Activated T-helper 1 cell treated with anti-CD3 and anti-CD28 coated beads, Interleukin-12 subunit alpha, Interleukin-12 subunit beta, Interleukin-2, Interleukin-4 antibody, amounts not matched to agents 30 ng/mL and 10 ng/mL and 1 ng/mL, durations not matched to agents 14 hours and 24 hours and 36 hours (primary cell): ENCODE results near the gene ABCG2. TPM values are rescaled to one million over a fixed set of nuclear protein-coding genes. Genes with fewer than 3 reads are reported as not detected.

Experiments used
- DNase-seq: peaks from one replicate; pipeline ENCODE4 v3.0.0; 2021; ENCODE audit warnings: low spot score
- H3K27ac Mint-ChIP-seq: one replicate; pipeline ENCODE4 v1.8.0; 2021; ENCODE audit warnings: mild to moderate bottlenecking, mixed read lengths
- H3K27me3 Mint-ChIP-seq: one replicate; pipeline ENCODE4 v1.8.0; 2022; ENCODE audit warnings: mild to moderate bottlenecking, moderate library complexity, mixed read lengths; ENCODE audit not compliant: insufficient read depth
- H3K36me3 Mint-ChIP-seq: one replicate; pipeline ENCODE4 v1.8.0; 2021; ENCODE audit warnings: low read depth, mixed read lengths
- H3K4me1 Mint-ChIP-seq: one replicate; pipeline ENCODE4 v1.8.0; 2021; ENCODE audit warnings: low read depth, mixed read lengths
- H3K4me3 Mint-ChIP-seq: one replicate; pipeline ENCODE4 v1.8.0; 2021; ENCODE audit warnings: mild to moderate bottlenecking, moderate library complexity, mixed read lengths
- H3K9me3 Mint-ChIP-seq: one replicate; pipeline ENCODE4 v1.8.0; 2021; ENCODE audit warnings: mixed read lengths
- intact Hi-C: fragments of 100-400 bp; cut with micrococcal nuclease; formaldehyde crosslinking; loops from one replicate; pipeline ENCODE4 v1.15.1; 2024
- total RNA-seq: library from RNA; stranded (reverse); gene quantifications from 2 replicates; pipeline ENCODE4 v1.2.3, GENCODE V29; 2022

Gene ABCG2
- total RNA-seq, 1 donor from 2014 or later = 0.34 TPM

DNA sequence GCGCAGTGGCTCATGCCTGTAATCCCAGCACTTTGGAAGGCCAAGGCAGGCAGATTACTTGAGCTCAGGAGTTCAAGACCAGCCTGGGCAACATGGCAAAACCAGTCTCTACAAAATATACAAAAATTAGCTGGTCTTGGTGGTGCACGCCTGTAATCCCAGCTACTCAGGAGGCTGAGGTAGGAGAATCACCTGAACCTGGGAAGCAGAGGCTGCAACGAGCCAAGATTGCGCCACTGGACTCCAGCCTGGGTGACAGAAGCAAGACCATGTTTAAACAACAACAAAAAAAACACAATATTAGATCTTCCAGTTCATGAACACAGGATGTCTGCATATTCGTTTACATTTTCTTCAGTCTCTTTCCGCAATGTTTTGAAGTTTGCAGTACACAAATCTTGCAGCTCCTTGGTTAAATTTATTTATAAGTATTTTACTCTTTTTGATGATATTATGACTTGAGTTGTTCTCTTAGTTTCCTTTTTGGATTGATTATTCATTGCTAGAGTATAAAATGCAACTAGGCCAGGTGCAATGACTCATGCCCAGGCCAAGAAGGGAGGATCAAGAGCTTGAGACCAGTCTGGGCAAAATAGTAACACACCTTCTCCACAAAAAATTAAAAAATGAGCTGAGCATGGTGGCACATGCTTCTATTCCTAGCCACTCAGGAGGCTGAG lies 30.4 kb upstream of the ABCG2 start:
- Mint-ChIP-seq H3K4me3 (no peak overlapping the region), H3K4me1 (peaks cover 2% of the 10 kb centered on the region), H3K27me3 (peaks cover 7% of the 10 kb centered on the region), H3K9me3 (no peaks in the 10 kb centered on the region), H3K27ac (no peak overlapping the region), H3K36me3 (no peaks in the 10 kb centered on the region)
- intact Hi-C loops = no loop called here
- no peak for DNase-seq

DNA sequence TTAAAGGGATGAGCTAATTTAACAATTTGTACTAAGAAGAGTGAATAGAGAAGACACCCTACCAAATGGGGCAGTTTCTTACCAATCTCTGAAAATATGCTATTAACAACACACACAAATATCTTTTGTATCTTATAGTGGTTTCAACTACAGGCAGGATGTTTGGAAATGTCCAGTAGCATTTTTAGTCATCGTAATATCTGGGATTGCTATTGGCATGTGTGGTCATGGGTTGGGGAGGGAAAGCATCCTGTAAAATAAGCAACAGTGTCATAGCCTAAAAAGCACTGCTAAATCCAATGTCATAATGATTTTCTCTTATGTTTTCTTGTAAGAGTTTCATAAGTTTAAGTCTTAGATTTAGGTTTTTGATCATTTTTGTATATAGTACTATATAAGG lies 29.3 kb upstream of the ABCG2 start:
- peaks cover 9% of the 10 kb centered on the region for H3K27me3 Mint-ChIP-seq
- H3K9me3 Mint-ChIP-seq = no peaks in the 10 kb centered on the region
- peaks cover 13% of the 10 kb centered on the region for H3K4me1 Mint-ChIP-seq
- no peak overlapping the region for H3K4me3 Mint-ChIP-seq
- no peak for DNase-seq
- H3K36me3 Mint-ChIP-seq = no peaks in the 10 kb centered on the region
- intact Hi-C loops = no loop called here
- no peak overlapping the region for H3K27ac Mint-ChIP-seq

DNA sequence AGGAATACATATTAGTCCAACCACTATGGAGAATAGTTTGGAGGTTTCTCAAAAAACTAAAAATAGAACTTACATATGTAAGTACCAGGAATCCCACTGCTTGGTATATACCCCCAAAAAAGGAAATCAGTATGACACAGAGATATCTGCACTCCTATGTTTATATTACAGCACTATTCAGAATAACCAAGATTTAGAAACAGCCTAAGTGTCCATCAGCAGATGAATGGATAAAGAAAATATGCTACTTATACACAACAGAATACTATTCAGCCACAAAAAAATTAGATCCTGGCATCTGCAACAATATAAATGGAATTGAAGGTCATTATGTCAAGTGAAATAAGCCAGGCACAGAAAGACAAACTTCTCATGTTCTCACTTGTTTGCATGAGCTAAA lies 27.5 kb upstream of the ABCG2 start:
- Mint-ChIP-seq H3K36me3 (peaks cover 2% of the 10 kb centered on the region), H3K9me3 (peaks cover 12% of the 10 kb centered on the region)
- intact Hi-C loops = no loop called here

DNA sequence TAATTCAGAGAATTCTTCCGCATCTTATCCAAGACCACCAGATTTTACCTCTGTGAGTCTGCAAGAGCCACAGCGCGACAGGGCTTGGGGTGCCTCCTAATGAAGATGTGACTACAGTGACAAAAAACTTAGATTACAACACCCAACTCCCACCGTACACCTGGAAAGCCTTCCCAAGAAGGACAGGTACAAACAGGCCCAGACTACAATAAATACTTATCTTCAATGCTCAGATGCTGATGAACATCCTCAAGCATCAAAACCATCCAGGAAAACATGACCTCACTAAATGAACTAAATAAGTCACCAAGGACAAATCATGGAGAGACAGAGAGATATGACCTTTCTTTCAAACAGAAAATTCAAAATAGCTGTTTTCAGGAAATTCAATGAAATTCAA lies 20.8 kb upstream of the ABCG2 start:
- Mint-ChIP-seq H3K4me3 (no peak overlapping the region), H3K4me1 (peaks cover 17% of the 10 kb centered on the region), H3K36me3 (peaks cover 2% of the 10 kb centered on the region), H3K27ac (no peak overlapping the region), H3K9me3 (peaks cover 20% of the 10 kb centered on the region), H3K27me3 (peaks cover 6% of the 10 kb centered on the region)
- intact Hi-C loops = no loop called here
- no peak for DNase-seq

More for the DNA sequence above, 27.5 kb upstream of the ABCG2 start:
- Mint-ChIP-seq H3K4me3 (no peak overlapping the region), H3K27ac (no peak overlapping the region), H3K27me3 (peaks cover 9% of the 10 kb centered on the region), H3K4me1 (peaks cover 17% of the 10 kb centered on the region)
- no peak for DNase-seq

DNA sequence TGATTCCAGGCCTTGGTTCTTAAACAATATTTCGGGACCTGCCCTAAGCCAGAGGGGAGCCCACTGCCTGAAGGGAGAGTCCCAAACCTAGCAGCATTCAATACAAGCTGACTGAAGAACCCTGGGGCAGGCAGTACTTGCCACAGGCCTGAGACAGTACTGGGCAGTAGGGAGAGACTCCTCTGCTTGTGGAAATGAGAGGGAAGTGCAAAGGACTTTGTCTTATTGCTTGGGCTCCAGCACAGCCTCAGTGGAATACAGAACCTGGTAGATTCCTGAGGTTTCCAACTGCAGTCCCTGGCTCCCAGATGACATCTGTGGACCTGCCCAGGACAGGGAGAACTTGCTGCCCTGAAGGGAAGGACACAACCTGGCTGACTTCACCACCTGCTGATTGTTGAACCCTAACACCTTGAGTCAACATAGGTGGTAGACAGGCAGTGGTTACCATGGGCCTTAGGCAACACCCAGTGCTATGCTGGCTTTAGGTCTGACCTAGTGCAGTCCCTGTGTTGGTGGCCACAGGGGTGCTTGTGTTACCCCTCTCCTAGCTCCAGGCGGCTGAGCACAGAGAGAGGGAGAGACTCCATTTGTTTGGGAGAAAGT lies 20.3 kb upstream of the ABCG2 start:
- DNase-seq = no peak
- Mint-ChIP-seq H3K36me3 (peaks cover 2% of the 10 kb centered on the region), H3K27ac (no peak overlapping the region), H3K4me3 (no peak overlapping the region), H3K4me1 (peaks cover 13% of the 10 kb centered on the region), H3K27me3 (peaks cover 3% of the 10 kb centered on the region), H3K9me3 (peaks cover 20% of the 10 kb centered on the region)
- intact Hi-C loops = no loop called here

DNA sequence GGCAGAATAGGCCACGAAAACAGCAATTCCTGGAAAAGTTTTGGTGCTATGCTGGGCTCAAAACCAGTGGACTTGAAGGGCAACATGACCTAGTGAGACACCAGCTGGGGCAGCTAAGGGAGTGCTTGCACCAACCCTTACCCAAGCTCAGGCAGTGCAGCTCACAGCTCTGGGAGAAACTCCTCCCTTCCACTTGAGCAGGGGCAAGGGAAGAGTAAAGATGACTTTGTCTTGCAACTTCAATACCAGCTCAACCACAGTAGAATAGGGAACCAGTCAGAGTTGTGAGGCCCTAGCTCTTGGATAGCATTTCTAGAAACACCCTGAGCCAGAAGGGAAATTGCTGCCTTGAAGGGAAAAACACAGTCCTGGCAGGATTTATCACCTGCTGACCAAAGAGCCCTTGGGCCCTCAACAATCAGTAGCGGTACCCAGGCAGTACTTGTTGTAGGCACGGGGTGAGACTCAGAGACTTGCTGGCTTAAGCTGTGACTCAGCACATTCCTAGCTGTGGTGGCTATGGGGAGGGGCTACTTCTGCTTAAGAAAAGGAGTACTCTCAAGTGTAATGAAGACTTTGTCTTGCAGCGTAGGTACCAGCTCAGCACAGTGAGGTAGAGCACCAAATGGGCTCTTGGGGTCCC lies 19.7 kb upstream of the ABCG2 start:
- peaks cover 3% of the 10 kb centered on the region for H3K27me3 Mint-ChIP-seq
- H3K4me1 Mint-ChIP-seq = peaks cover 7% of the 10 kb centered on the region
- no peak overlapping the region for H3K4me3 Mint-ChIP-seq
- peaks cover 2% of the 10 kb centered on the region for H3K36me3 Mint-ChIP-seq
- DNase-seq = no peak
- no peak overlapping the region for H3K27ac Mint-ChIP-seq
- intact Hi-C loops = no loop called here
- peaks cover 20% of the 10 kb centered on the region for H3K9me3 Mint-ChIP-seq

DNA sequence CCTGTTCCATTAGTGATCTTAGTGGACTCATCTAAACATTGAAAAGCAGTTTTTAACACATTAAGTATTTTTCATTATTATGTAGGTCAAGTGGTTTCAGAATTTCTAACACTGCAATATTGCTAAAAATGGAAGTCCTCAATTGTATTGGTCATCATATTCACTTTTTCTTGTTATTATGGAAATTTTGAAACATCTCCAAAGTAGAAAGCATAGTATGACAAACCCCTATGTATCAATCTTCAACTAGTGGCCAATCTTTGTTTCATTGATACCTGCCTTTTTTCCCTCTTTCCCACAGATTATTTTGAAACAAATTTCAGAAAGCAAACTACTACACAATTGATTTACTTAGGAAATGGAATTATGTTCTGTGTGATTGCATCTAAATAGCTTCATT lies 14.5 kb upstream of the ABCG2 start:
- Mint-ChIP-seq H3K4me1 (no peaks in the 10 kb centered on the region), H3K9me3 (no peaks in the 10 kb centered on the region), H3K4me3 (no peak overlapping the region), H3K27me3 (peaks cover 3% of the 10 kb centered on the region), H3K27ac (no peak overlapping the region), H3K36me3 (no peaks in the 10 kb centered on the region)
- intact Hi-C loops = no loop called here
- DNase-seq = no peak

DNA sequence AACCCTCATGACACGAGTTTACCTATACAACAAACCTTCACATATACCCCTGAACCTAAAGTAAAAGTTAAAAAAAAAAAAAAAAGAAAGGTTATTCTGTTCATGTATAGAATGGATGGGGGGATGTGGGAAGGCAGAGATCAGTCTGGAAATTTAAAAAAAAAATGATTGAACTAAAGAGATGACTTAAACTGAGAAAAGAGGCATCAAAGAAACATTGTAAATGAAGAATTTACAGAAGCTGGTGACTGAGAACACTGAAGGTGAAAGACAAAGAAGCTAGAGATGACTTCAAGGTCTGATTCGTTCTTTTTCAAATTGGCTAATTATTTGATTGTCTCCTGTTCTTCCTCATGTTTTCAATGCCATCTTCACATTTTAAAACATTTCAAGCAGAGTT lies 12.8 kb upstream of the ABCG2 start:
- Mint-ChIP-seq H3K27ac (no peak overlapping the region), H3K27me3 (peaks cover 3% of the 10 kb centered on the region), H3K9me3 (no peaks in the 10 kb centered on the region), H3K4me3 (no peak overlapping the region), H3K4me1 (no peaks in the 10 kb centered on the region), H3K36me3 (no peaks in the 10 kb centered on the region)
- intact Hi-C loops = no loop called here
- DNase-seq = no peak

DNA sequence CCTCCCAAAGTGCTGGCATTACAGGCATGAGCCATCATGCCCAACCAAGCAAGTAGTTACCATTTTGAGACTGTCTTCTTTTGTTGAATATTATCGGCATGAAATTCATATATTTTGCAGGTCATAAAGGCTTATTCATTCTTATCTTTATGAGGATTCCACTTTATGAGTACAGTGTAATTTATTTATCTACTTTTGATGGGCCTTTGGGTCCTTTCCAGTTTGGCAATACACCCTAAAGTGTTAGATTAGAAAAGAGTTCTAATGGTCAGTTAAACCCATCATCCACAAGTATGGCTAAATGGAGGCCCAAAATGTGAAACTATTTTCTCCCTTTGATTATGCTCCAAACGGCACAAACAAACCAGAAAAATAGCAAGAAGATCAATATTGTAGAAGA lies 10.9 kb upstream of the ABCG2 start:
- no peak overlapping the region for H3K27ac Mint-ChIP-seq
- intact Hi-C loops = no loop called here
- peaks cover 2% of the 10 kb centered on the region for H3K36me3 Mint-ChIP-seq
- no peaks in the 10 kb centered on the region for H3K27me3 Mint-ChIP-seq
- peaks cover 3% of the 10 kb centered on the region for H3K9me3 Mint-ChIP-seq
- H3K4me1 Mint-ChIP-seq = no peaks in the 10 kb centered on the region
- DNase-seq = no peak
- H3K4me3 Mint-ChIP-seq = no peak overlapping the region

DNA sequence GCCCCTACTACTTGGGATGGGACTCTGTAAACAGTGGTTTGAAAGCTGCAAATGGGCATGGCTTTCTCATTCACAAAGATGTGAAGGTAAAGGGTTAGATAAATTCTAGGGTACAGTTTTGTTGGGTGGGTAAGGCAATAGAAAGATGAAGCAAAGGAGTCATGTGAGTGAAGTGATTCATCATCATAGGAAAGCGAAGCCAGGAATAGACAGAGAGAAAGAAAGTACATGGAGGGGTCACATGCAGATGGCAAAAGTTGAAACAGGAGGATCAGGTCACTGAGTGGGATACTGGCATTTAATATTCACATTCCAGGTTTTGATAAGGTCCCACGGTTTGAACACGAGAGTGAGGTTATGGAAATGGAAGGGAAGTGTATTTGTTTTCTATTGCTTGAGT lies 8.2 kb upstream of the ABCG2 start:
- intact Hi-C loops = no loop called here
- Mint-ChIP-seq H3K27me3 (no peaks in the 10 kb centered on the region), H3K4me3 (no peak overlapping the region), H3K36me3 (peaks cover 2% of the 10 kb centered on the region), H3K27ac (no peak overlapping the region), H3K9me3 (peaks cover 7% of the 10 kb centered on the region), H3K4me1 (no peaks in the 10 kb centered on the region)
- DNase-seq = no peak

DNA sequence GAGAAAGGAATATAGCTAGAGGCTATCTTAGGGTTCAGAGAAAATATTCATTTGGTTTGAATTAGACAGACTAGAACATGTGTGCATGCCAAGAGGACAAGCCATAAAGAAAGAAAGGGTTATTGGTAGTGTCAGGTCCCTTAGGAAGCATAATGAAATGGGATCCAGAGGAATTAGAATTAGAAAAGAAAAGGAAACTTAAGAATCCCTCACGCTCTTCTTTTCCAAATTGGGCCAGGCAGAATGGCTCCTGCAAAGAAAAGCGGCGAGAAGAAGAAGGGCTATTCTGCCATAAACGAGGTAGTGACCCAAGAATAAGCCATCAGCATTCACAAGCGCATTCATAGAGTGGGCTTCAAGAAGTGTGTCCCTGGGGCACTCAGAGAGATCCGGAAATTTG lies 4.9 kb upstream of the ABCG2 start:
- no peak overlapping the region for H3K4me3 Mint-ChIP-seq
- H3K27me3 Mint-ChIP-seq = peaks cover 2% of the 10 kb centered on the region
- peaks cover 2% of the 10 kb centered on the region for H3K36me3 Mint-ChIP-seq
- peaks cover 8% of the 10 kb centered on the region for H3K4me1 Mint-ChIP-seq
- H3K27ac Mint-ChIP-seq = no peak overlapping the region
- no peak for DNase-seq
- intact Hi-C loops = no loop called here
- peaks cover 7% of the 10 kb centered on the region for H3K9me3 Mint-ChIP-seq

DNA sequence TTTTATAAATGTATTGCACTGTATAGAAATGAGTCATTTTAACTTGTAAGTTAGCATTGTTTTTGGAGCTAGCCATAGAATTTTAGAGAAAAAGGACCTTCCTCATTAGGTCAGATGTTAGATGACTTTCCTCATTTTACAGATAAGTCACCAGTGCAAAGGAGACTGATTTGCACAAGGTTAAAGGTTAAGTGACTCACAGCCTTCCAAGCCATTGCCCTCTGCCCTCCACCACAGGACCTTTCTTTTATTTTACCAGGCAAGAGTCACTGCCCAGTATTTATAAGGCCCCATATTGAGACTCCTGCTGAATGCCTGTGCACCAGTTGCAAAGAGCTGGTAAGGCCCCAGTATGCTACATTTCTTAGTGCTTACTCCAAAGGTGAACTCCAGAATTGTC lies 4.2 kb upstream of the ABCG2 start:
- Mint-ChIP-seq H3K9me3 (peaks cover 7% of the 10 kb centered on the region), H3K27ac (no peak overlapping the region), H3K4me3 (no peak overlapping the region), H3K36me3 (peaks cover 5% of the 10 kb centered on the region), H3K27me3 (peaks cover 9% of the 10 kb centered on the region), H3K4me1 (peaks cover 15% of the 10 kb centered on the region)
- DNase-seq = no peak
- intact Hi-C loops = no loop called here

DNA sequence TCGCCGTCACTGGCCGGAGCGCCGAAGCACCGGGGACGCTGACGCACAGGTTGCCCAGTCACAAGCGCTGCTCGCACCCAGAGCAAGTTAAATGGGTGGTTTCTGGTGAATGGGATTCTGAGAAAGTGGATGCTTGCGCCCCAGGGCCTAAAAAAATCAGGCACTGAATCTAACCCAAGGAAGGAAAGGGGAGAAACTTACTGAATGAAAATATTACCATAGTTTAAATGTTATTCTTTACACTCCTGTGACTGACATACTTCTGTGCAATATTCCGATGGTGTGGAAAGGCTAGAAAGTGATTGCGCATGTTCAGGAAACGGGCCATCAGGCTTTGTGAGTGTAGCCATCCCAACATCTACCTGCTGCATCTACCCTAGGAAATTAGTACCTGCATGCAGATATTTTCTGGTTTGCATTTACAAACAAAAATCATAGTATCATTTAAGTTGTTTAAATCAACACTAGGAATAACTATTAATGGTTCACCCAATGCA lies 838 bp upstream of the ABCG2 start:
- DNase-seq = no peak
- peaks cover 3% of the 10 kb centered on the region for H3K36me3 Mint-ChIP-seq
- H3K27me3 Mint-ChIP-seq = peaks cover 18% of the 10 kb centered on the region
- peaks cover 4% of the 10 kb centered on the region for H3K9me3 Mint-ChIP-seq
- H3K4me1 Mint-ChIP-seq = peaks cover 17% of the 10 kb centered on the region
- H3K4me3 Mint-ChIP-seq = peak overlapping the region; percentile 79
- no peak overlapping the region for H3K27ac Mint-ChIP-seq
- intact Hi-C loops = loop anchor here (2.0 to 5.0 kb wide), 7 partner anchors 53 to 634 kb away; partner anchors contain the start of genes HERC5, PPM1K and PYURF
